Activated CD4-positive, alpha-beta T cell treated with anti-CD3 and anti-CD28 coated beads, Interleukin-2, Interleukin-6, amounts not matched to agents 100 ng/mL and 50 ng/mL, durations not matched to agents 16 hours and 8 hours (primary cell): ENCODE data around the gene PCAT7.

Experiments
- DNase-seq: peaks from one replicate; pipeline ENCODE4 v3.0.0-alpha.2; 2020

Gene PCAT7

DNA sequence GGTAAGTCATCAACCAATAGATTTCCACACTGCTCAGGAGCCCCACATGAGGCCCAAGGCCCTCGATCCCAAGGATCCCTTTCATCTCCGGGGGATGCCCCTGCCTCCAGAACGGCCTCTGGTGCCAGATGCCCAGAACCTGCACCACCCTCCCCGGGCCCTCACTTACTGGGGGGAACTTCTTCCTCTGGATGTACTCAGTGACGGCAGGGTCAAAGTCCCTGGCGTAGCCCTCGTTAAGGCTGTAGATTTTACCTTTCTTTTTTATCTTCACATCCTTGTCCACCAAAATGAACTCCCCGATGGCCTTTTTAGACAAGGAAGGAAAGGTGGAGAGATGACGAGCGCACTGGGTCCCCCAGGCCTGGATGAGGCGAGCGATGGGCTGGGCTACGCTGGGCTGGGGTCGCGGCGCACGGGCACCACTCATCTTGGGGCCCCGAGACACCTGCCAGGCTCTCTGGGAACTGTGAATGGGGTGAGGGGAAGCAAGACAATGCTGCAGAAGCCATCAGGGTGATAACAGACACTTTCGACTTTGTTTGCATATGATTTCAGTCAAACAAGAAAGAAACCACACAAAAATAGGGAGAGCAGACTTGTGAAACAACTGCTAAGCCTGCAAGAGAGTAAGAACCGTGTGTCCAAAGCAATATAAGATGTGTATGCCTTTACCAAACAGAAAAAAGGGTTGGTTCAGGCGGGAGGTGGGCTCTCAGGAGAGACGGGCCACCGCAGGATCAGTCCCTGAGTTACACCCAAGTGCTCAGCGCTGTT is 52.0 kb downstream of the PCAT7 start:
- DNase-seq, result no peak

DNA sequence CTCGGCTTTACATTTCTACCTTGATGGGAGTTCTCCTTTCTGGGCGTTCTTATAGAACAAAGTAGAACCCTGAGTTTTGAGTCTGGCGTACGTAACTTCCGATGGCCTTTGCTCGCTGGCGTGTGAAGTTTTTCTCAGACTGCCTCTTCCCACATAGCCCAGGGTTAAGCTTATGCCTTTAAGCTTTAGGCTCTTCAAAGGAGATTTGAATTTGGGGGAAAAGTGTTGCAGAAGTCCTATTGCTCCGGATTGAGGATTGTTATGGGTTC is 52.5 kb downstream of the PCAT7 start:
- no peak for DNase-seq

DNA sequence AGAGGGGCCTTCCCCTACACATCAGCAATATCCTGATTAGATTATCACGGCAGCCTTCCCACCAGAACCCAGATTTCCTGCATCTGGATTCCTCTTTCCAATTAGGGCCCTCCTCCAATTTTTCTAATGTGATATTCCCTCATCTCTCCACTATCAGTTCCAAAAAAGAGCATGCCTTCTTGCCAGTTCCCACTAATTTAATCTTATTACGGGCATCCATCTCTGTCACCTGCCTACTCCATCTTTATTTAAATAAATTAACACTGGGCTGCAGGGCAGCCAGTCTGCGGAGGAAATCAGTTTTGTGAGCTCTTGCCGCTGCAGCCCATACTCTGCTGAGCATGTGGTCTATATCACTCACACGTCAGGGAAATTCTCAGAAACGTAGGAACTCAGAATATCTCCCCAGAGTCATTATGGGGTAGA is 55.3 kb downstream of the PCAT7 start:
- no peak for DNase-seq

DNA sequence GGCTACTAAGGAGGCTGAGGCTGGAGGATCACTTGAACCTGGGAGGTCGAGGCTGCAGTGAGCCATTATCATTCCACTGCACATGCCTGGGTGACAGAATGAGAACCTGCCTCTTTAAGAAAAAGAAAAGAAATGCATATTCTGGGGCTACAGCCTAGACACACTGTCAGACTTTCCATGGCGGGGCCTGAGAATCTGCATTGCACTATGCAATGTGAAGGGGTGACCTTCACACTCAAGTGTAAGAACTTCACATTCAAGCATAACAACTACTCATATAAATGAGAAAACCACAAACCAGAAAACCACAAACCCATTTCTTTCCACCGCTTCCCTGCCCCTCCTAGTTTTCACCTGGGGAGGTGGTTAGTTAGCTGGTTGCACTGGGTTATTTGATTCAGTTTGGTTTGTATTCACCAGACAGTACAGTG is 56.8 kb downstream of the PCAT7 start:
- peak; percentile 39 for DNase-seq

DNA sequence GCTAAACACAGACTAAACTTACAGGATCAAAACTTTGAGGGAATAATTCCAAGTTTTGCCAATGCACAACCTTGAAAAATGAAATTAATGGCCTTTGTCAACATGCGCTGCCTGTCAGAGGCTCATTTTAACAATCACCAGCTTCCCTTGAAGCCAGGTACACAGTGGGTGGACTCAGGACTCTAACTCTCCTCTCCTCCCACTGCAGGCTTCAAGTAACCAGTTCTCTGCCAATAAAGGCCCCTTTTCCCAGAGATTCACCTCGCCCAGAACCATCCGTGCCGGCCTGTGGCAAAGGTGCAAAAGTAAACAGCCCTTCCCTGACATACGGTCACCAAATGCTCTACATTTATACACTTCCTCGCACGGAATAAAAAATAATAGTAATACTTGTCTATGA is 57.2 kb downstream of the PCAT7 start:
- DNase-seq, result no peak

DNA sequence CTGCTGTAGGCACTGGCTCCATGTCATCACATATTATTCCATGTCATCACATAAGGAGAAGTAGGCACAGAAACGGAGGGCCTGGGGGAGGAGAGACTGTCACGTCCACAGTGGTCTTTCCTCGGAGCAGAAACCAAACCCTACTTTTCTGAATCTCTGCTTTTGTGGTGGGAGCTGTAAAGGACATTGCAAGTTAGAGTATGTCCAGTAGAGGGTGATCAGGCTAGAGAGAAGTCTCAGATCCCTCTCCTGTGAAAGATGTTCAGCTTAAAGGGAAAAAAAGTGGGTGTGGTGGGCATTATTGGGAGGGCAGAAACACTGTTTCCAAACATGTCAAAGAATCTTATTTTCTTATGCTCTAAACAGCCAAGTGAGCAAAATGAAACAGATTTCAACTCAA is 58.1 kb downstream of the PCAT7 start:
- no peak for DNase-seq

DNA sequence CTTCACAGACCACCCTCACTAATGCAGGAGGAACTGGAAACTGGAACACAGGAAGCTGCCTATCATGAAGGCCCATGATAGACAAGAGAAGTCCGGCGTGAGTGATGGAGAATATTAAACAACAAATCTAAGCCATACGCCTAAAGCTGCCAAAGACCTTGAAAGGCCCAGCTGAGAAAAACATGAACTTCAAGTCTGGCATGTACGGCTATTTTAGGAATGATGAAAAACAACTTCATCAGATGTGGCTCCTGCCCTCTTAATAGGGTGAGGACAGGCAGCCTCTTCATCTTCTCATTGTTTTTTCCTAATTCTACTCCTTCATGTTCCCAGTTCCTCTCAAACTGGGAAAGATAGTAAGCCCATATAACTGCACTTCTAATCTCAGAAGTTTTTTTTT is 64.1 kb downstream of the PCAT7 start:
- DNase-seq, result no peak
